ENCODE measurements around the gene LAMC3. TPM values are rescaled to one million over a fixed set of nuclear protein-coding genes. Genes with fewer than 3 reads are reported as not detected.
A peak's percentile ranks its signal among the peaks of the same experiment; 100 is the strongest.

LAMC3 gene
- total RNA-seq, 1 donor: not detected

GRCh38 chr9:131048332-131048731 lies 39.4 kb downstream of the LAMC3 start:
- no peaks in the 10 kb centered on the region for H3K79me2 ChIP-seq (ENCODE audit: insufficient read depth, low read length)
- no peak overlapping the region for H3K4me2 ChIP-seq (ENCODE audit: insufficient read depth, low read length)
- no peak overlapping the region for H3K4me3 ChIP-seq (ENCODE audit: insufficient read depth, low read length)
- no peak overlapping the region for H2AFZ ChIP-seq (ENCODE audit: low read length)
- DNase-seq (ENCODE audit: insufficient read length, low spot score, missing footprints): peak; percentile 10
- H4K20me1 ChIP-seq (ENCODE audit: insufficient read depth, low read length): no peaks in the 10 kb centered on the region
- TF ChIP-seq CTCF (IDR thresholded peaks at IDR 0.05; ENCODE audit: extremely low read depth, low read depth, low read length): no peak
- H3K4me1 ChIP-seq (ENCODE audit: insufficient read depth, low read length): no peaks in the 10 kb centered on the region
- peaks cover 10% of the 10 kb centered on the region for H3K27me3 ChIP-seq (ENCODE audit: insufficient read depth, low read length)
- no peaks in the 10 kb centered on the region for H3K9me3 ChIP-seq (ENCODE audit: low read depth, low read length)
- H3K36me3 ChIP-seq (ENCODE audit: insufficient read depth, low read length): no peaks in the 10 kb centered on the region
- H3K27ac ChIP-seq (ENCODE audit: low read depth, low read length): no peak overlapping the region

- H3K36me3 ChIP-seq (ENCODE audit: insufficient read depth, low read length): no peaks in the 10 kb centered on the region
- H3K4me2 ChIP-seq (ENCODE audit: insufficient read depth, low read length): no peak overlapping the region
- H3K9me3 ChIP-seq (ENCODE audit: low read depth, low read length): no peaks in the 10 kb centered on the region
- H2AFZ ChIP-seq (ENCODE audit: low read length): no peak overlapping the region
- H3K4me3 ChIP-seq (ENCODE audit: insufficient read depth, low read length): no peak overlapping the region
- H3K27ac ChIP-seq (ENCODE audit: low read depth, low read length): no peak overlapping the region
- no peaks in the 10 kb centered on the region for H3K4me1 ChIP-seq (ENCODE audit: insufficient read depth, low read length)
- H4K20me1 ChIP-seq (ENCODE audit: insufficient read depth, low read length): no peaks in the 10 kb centered on the region
- H3K27me3 ChIP-seq (ENCODE audit: insufficient read depth, low read length): peaks cover 10% of the 10 kb centered on the region
- no peak for TF ChIP-seq CTCF (IDR thresholded peaks at IDR 0.05; ENCODE audit: extremely low read depth, low read depth, low read length)
- DNase-seq (ENCODE audit: insufficient read length, low spot score, missing footprints): peak; percentile 22
- H3K79me2 ChIP-seq (ENCODE audit: insufficient read depth, low read length): no peaks in the 10 kb centered on the region
Measured at GRCh38 chr9:131048820-131049219, 39.8 kb downstream of the LAMC3 start.

- no peaks in the 10 kb centered on the region for H3K79me2 ChIP-seq (ENCODE audit: insufficient read depth, low read length)
- H3K4me2 ChIP-seq (ENCODE audit: insufficient read depth, low read length): no peak overlapping the region
- H3K4me3 ChIP-seq (ENCODE audit: insufficient read depth, low read length): no peak overlapping the region
- H4K20me1 ChIP-seq (ENCODE audit: insufficient read depth, low read length): no peaks in the 10 kb centered on the region
- no peaks in the 10 kb centered on the region for H3K4me1 ChIP-seq (ENCODE audit: insufficient read depth, low read length)
- TF ChIP-seq CTCF (IDR thresholded peaks at IDR 0.05; ENCODE audit: extremely low read depth, low read depth, low read length): no peak
- peaks cover 14% of the 10 kb centered on the region for H3K27me3 ChIP-seq (ENCODE audit: insufficient read depth, low read length)
- H2AFZ ChIP-seq (ENCODE audit: low read length): no peak overlapping the region
- no peaks in the 10 kb centered on the region for H3K36me3 ChIP-seq (ENCODE audit: insufficient read depth, low read length)
- no peak overlapping the region for H3K27ac ChIP-seq (ENCODE audit: low read depth, low read length)
- H3K9me3 ChIP-seq (ENCODE audit: low read depth, low read length): no peaks in the 10 kb centered on the region
- DNase-seq (ENCODE audit: insufficient read length, low spot score, missing footprints): peak; percentile 56
Measured at GRCh38 chr9:131049829-131050715, 41.1 kb downstream of the LAMC3 start.

GRCh38 chr9:131050831-131051230 lies 41.9 kb downstream of the LAMC3 start:
- Histone ChIP-seq H3K36me3 (ENCODE audit: insufficient read depth, low read length) (no peaks in the 10 kb centered on the region), H3K9me3 (ENCODE audit: low read depth, low read length) (no peaks in the 10 kb centered on the region), H3K4me1 (ENCODE audit: insufficient read depth, low read length) (no peaks in the 10 kb centered on the region), H2AFZ (ENCODE audit: low read length) (no peak overlapping the region), H3K79me2 (ENCODE audit: insufficient read depth, low read length) (no peaks in the 10 kb centered on the region), H3K4me3 (ENCODE audit: insufficient read depth, low read length) (no peak overlapping the region), H4K20me1 (ENCODE audit: insufficient read depth, low read length) (no peaks in the 10 kb centered on the region), H3K4me2 (ENCODE audit: insufficient read depth, low read length) (no peak overlapping the region), H3K27ac (ENCODE audit: low read depth, low read length) (no peak overlapping the region), H3K27me3 (ENCODE audit: insufficient read depth, low read length) (peaks cover 14% of the 10 kb centered on the region)
- no peak for TF ChIP-seq CTCF (IDR thresholded peaks at IDR 0.05; ENCODE audit: extremely low read depth, low read depth, low read length)
- peak; percentile 1 for DNase-seq (ENCODE audit: insufficient read length, low spot score, missing footprints)
